DOHH2 (cell line): ENCODE measurements around the gene GHR.

Experiments used
- H3F3A ChIP-seq: fragments of 200-600 bp; sonication (generic), shearing (Covaris generic); 2 replicates; pipeline ENCODE4 v1.6.0; 2016; ENCODE audit warnings: antibody characterized with exemption, mild to moderate bottlenecking; ENCODE audit not compliant: control insufficient read depth, insufficient read depth
- H3K27ac ChIP-seq: fragments of 200-600 bp; sonication (generic); 2 replicates; pipeline ENCODE4 v1.5.1; 2014; ENCODE audit warnings: low read depth, mild to moderate bottlenecking, low read length, moderate library complexity
- H3K27me3 ChIP-seq: fragments of 200-600 bp; sonication (generic); 2 replicates; pipeline ENCODE4 v1.6.1; 2014; ENCODE audit warnings: mild to moderate bottlenecking, low read length, mixed read lengths; ENCODE audit not compliant: control insufficient read depth
- H3K36me3 ChIP-seq: fragments of 200-600 bp; sonication (generic); 2 replicates; pipeline ENCODE4 v1.6.1; 2014; ENCODE audit warnings: mild to moderate bottlenecking, low read length, moderate library complexity, mixed read lengths; ENCODE audit not compliant: control insufficient read depth
- H3K4me1 ChIP-seq: fragments of 200-600 bp; sonication (generic); 2 replicates; pipeline ENCODE4 v1.6.1; 2014; ENCODE audit warnings: mild to moderate bottlenecking, low read length, mixed read lengths; ENCODE audit not compliant: control insufficient read depth
- H3K4me2 ChIP-seq: fragments of 200-600 bp; sonication (generic); 2 replicates; pipeline ENCODE4 v1.6.0; 2014; ENCODE audit warnings: mild to moderate bottlenecking, low read length, moderate library complexity
- H3K4me3 ChIP-seq: fragments of 200-600 bp; sonication (generic); 2 replicates; pipeline ENCODE4 v1.5.1; 2014; ENCODE audit warnings: mild to moderate bottlenecking, low read length, mixed read lengths
- H3K79me2 ChIP-seq: fragments of 200-600 bp; sonication (generic); 2 replicates; pipeline ENCODE4 v1.6.1; 2014; ENCODE audit warnings: mild to moderate bottlenecking, low read length, mixed read lengths; ENCODE audit not compliant: control insufficient read depth
- H3K9me2 ChIP-seq: fragments of 200-600 bp; sonication (generic); replicated peaks from 2 replicates; pipeline ENCODE4 v1.6.1; 2014; ENCODE audit warnings: mild to moderate bottlenecking, low read length, mixed read lengths; ENCODE audit not compliant: control insufficient read depth
- H3K9me3 ChIP-seq: fragments of 200-600 bp; sonication (generic); 2 replicates; pipeline ENCODE4 v1.6.1; 2014; ENCODE audit warnings: antibody characterized with exemption, low read length, mixed read lengths; ENCODE audit not compliant: control insufficient read depth, insufficient read depth
- H4K20me1 ChIP-seq: fragments of 200-600 bp; sonication (generic); 2 replicates; pipeline ENCODE4 v1.6.0; 2014; ENCODE audit warnings: low read depth, mild to moderate bottlenecking, antibody characterized with exemption, low read length, moderate library complexity; ENCODE audit not compliant: control insufficient read depth, insufficient read depth
- CTCF ChIP-seq: fragments of 200-600 bp; sonication (generic); IDR thresholded peaks from one replicate; pipeline ENCODE4 v1.5.1; 2014; ENCODE audit warnings: antibody characterized with exemption, mild to moderate bottlenecking, low read depth, low read length; ENCODE audit not compliant: poor library complexity, severe bottlenecking
- EZH2phosphoT487 ChIP-seq: fragments of 200-600 bp; sonication (generic); IDR thresholded peaks from 2 replicates; pipeline ENCODE4 v1.6.1; 2017; ENCODE audit warnings: borderline replicate concordance, mild to moderate bottlenecking, antibody characterized with exemption, low read length, moderate library complexity, mixed read lengths

The GHR gene

GRCh38 chr5:42422656-42423280 is 471 bp upstream of the GHR start:
- H4K20me1 ChIP-seq = no peaks in the 10 kb centered on the region
- TF ChIP-seq CTCF (no peak), EZH2phosphoT487 (no peak)
- H3F3A ChIP-seq = no peaks in the 10 kb centered on the region
- H3K4me3 ChIP-seq = 0 out of 2 replicates have a peak overlapping the region, but pooled peaks have one; percentile 22
- no peaks in the 10 kb centered on the region for H3K27me3 ChIP-seq
- H3K36me3 ChIP-seq = no peaks in the 10 kb centered on the region
- no peak overlapping the region for H3K27ac ChIP-seq
- no peaks in the 10 kb centered on the region for H3K79me2 ChIP-seq
- H3K4me2 ChIP-seq = peak overlapping the region; percentile 43; the same call in 1 of the 2 replicates
- no peaks in the 10 kb centered on the region for H3K4me1 ChIP-seq
- H3K9me3 ChIP-seq = no peaks in the 10 kb centered on the region
- no peaks in the 10 kb centered on the region for H3K9me2 ChIP-seq

- Histone ChIP-seq H3K4me3 (no peak overlapping the region), H4K20me1 (no peaks in the 10 kb centered on the region), H3K36me3 (no peaks in the 10 kb centered on the region), H3K9me3 (no peaks in the 10 kb centered on the region), H3F3A (no peaks in the 10 kb centered on the region), H3K4me2 (no peak overlapping the region), H3K4me1 (no peaks in the 10 kb centered on the region), H3K79me2 (no peaks in the 10 kb centered on the region), H3K27ac (no peak overlapping the region), H3K9me2 (no peaks in the 10 kb centered on the region), H3K27me3 (no peaks in the 10 kb centered on the region)
- no peak for TF ChIP-seq EZH2phosphoT487
- TF ChIP-seq CTCF = no peak
Observed at GRCh38 chr5:42426016-42426415, 2.8 kb downstream of the GHR start.

GRCh38 chr5:42429694-42430093 is 6.5 kb downstream of the GHR start:
- H3K36me3 ChIP-seq = no peaks in the 10 kb centered on the region
- H3K79me2 ChIP-seq = no peaks in the 10 kb centered on the region
- no peaks in the 10 kb centered on the region for H3K9me3 ChIP-seq
- H3K4me1 ChIP-seq = no peaks in the 10 kb centered on the region
- no peaks in the 10 kb centered on the region for H3K27me3 ChIP-seq
- H3K4me2 ChIP-seq = no peak overlapping the region
- no peaks in the 10 kb centered on the region for H3K9me2 ChIP-seq
- no peak overlapping the region for H3K27ac ChIP-seq
- no peaks in the 10 kb centered on the region for H3F3A ChIP-seq
- TF ChIP-seq CTCF = no peak
- TF ChIP-seq EZH2phosphoT487 = no peak
- H3K4me3 ChIP-seq = no peak overlapping the region
- H4K20me1 ChIP-seq = no peaks in the 10 kb centered on the region
